ENCODE measurements around the gene BSPRY. TPM values are rescaled to one million over a fixed set of nuclear protein-coding genes. Genes with fewer than 3 reads are reported as not detected.

Gene BSPRY
- total RNA-seq, 1 donor from 2014 or later = 9.0 TPM

DNA sequence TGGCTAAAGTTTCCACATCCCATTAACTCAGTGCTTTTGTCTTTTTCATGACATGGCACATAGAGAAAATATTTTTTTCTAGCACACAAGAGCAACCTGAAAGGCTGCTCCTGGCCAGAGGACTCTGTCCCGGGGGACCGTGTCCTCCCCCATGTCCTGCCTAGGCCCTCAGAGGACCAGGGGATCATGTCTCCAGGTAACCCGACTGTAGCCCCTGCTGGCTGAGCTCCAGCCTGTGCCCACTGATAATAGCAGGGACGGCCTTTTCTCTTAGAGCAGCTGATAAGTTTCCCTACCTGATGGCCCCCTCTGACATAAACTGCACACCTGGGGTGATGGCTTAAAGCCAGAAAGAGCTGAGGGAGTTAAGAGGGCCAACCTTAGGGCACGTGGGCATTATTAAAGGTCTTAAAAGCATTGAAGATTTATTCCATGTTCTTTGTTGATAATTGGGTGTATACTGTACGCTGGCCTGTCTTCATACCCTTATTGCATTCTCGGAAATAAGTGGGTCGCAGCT, 21.5 kb downstream of the BSPRY start:
- peaks cover 8% of the 10 kb centered on the region for H3K4me1 Mint-ChIP-seq (ENCODE audit: unreplicated experiment)
- TF ChIP-seq, protein P1, sequence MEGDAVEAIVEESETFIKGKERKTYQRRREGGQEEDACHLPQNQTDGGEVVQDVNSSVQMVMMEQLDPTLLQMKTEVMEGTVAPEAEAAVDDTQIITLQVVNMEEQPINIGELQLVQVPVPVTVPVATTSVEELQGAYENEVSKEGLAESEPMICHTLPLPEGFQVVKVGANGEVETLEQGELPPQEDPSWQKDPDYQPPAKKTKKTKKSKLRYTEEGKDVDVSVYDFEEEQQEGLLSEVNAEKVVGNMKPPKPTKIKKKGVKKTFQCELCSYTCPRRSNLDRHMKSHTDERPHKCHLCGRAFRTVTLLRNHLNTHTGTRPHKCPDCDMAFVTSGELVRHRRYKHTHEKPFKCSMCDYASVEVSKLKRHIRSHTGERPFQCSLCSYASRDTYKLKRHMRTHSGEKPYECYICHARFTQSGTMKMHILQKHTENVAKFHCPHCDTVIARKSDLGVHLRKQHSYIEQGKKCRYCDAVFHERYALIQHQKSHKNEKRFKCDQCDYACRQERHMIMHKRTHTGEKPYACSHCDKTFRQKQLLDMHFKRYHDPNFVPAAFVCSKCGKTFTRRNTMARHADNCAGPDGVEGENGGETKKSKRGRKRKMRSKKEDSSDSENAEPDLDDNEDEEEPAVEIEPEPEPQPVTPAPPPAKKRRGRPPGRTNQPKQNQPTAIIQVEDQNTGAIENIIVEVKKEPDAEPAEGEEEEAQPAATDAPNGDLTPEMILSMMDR (conservative IDR thresholded peaks at IDR 0.05) = no peak
- DNase-seq (ENCODE audit: extremely low spot score, unreplicated experiment) = no peak
- H3K36me3 Mint-ChIP-seq = peaks cover 13% of the 10 kb centered on the region
- no peak overlapping the region for H3K27ac Mint-ChIP-seq
- no peaks in the 10 kb centered on the region for H3K9me3 Mint-ChIP-seq
- H3K4me3 Mint-ChIP-seq = no peak overlapping the region
- no peaks in the 10 kb centered on the region for H3K27me3 Mint-ChIP-seq

- peaks cover 8% of the 10 kb centered on the region for H3K4me1 Mint-ChIP-seq (ENCODE audit: unreplicated experiment)
Observed at GRCh38 chr9:113372059-113372458, 22.7 kb downstream of the BSPRY start.

DNA sequence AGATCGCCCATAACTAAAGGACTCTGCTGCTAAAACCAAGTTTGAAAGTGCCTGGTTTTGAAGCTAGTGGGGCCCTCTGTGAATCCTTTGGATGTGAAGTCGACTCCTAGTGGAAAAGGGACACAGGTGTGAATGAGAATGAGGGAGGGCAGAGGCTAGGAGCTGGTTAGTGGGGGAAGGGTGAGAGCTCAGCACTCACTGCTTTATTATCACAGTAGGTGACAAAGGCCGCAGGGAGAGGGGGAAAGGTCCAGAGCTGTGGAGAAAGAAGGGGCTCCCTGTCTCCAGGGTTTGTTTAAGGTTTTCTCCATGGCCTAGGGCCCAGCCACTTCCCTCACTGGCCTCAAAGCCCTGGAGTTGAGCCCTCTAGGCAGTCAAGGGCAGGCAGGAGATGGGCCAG, 23.9 kb downstream of the BSPRY start:
- TF ChIP-seq, protein P1 (conservative IDR thresholded peaks at IDR 0.05) = no peak
- H3K27ac Mint-ChIP-seq = peak overlapping the region; percentile 44
- peaks cover 13% of the 10 kb centered on the region for H3K36me3 Mint-ChIP-seq
- no peak for DNase-seq (ENCODE audit: extremely low spot score, unreplicated experiment)
- H3K4me1 Mint-ChIP-seq (ENCODE audit: unreplicated experiment) = peaks cover 8% of the 10 kb centered on the region
- H3K27me3 Mint-ChIP-seq = no peaks in the 10 kb centered on the region
- H3K9me3 Mint-ChIP-seq = no peaks in the 10 kb centered on the region
- H3K4me3 Mint-ChIP-seq = peak overlapping the region; percentile 22

More at GRCh38 chr9:113372059-113372458, 22.7 kb downstream of the BSPRY start:
- TF ChIP-seq, protein P1 (conservative IDR thresholded peaks at IDR 0.05) = no peak
- no peaks in the 10 kb centered on the region for H3K27me3 Mint-ChIP-seq
- H3K27ac Mint-ChIP-seq = peak overlapping the region; percentile 19
- no peak for DNase-seq (ENCODE audit: extremely low spot score, unreplicated experiment)
- no peak overlapping the region for H3K4me3 Mint-ChIP-seq
- H3K9me3 Mint-ChIP-seq = no peaks in the 10 kb centered on the region
- peaks cover 13% of the 10 kb centered on the region for H3K36me3 Mint-ChIP-seq

DNA sequence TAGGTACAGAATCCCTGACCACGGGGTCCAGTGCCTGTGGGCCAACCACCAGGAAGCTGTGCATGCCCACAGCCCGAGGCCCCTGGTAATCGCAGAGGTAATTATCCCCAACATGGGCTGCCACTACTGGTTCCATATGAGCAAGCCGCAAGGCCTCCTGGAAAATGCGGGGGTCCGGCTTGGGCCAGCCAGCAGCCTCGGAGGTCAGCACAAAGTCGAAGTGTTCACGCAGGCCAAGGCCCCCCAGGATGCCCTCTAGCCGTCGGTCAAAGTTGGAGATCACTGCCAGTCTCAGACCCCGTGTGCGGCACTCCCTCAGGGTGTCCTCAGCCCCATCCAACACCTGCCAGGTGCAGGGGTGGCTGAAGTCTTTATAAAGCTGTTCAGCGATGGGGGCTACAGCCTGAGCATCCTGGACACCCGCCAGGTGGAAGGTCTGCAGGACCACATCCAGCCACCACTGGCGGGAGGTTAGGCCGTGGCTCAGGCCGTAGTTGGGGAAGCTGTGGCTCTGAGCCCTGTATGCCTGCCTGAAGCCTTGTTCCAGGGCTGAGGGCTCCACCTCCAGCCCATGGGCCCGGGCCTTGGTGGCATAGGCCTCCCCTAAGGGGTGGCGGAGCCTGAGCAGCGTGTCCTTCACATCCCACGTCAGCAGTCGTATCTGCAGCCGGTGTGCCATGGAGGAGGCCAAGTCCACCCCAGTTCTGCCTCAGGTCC, 24.5 kb downstream of the BSPRY start:
- Mint-ChIP-seq H3K9me3 (no peaks in the 10 kb centered on the region), H3K4me1 (ENCODE audit: unreplicated experiment) (peaks cover 11% of the 10 kb centered on the region), H3K36me3 (peaks cover 10% of the 10 kb centered on the region), H3K4me3 (peak overlapping the region; percentile 66), H3K27me3 (no peaks in the 10 kb centered on the region), H3K27ac (no peak overlapping the region)
- TF ChIP-seq, protein P1 (conservative IDR thresholded peaks at IDR 0.05) = no peak
- DNase-seq (ENCODE audit: extremely low spot score, unreplicated experiment) = no peak

GRCh38 chr9:113375057-113376023, 26.0 kb downstream of the BSPRY start:
- TF ChIP-seq, protein P1 (conservative IDR thresholded peaks at IDR 0.05) = no peak
- H3K27ac Mint-ChIP-seq = peak overlapping the region; percentile 86
- H3K4me1 Mint-ChIP-seq (ENCODE audit: unreplicated experiment) = peaks cover 22% of the 10 kb centered on the region
- no peaks in the 10 kb centered on the region for H3K9me3 Mint-ChIP-seq
- no peak for DNase-seq (ENCODE audit: extremely low spot score, unreplicated experiment)
- peak overlapping the region; percentile 89 for H3K4me3 Mint-ChIP-seq
- H3K27me3 Mint-ChIP-seq = no peaks in the 10 kb centered on the region
- H3K36me3 Mint-ChIP-seq = peaks cover 10% of the 10 kb centered on the region

Measured in type B pancreatic cell (in vitro differentiated cells).